Caco-2 (cell line): Measurements from ENCODE around the gene CTCF. TPM values are rescaled to one million over a fixed set of nuclear protein-coding genes. Genes with fewer than 3 reads are reported as not detected.

ENCODE experiments used
- BruUV-seq: library from RNA; stranded (reverse); fragments of 400-500 nt; replicated peaks from 2 replicates; lab custom pipeline; 2021; lab: Mats Ljungman, UMichigan
- CTCF ChIA-PET: fragments of 300-600 bp; sonication (Branson Sonifier 250); formaldehyde crosslinking; loops from one replicate; lab custom pipeline; 2022; ENCODE audit warnings: antibody characterized with exemption; lab: Charles Lee
- POLR2A ChIA-PET: fragments of 300-600 bp; sonication (Branson Sonifier 250); formaldehyde crosslinking; loops from one replicate; lab custom pipeline; 2022; ENCODE audit warnings: antibody characterized with exemption; lab: Charles Lee
- DNase-seq, 2 experiments: peaks; one replicate each; pipeline versions ENCODE4 v3.0.0 to v3.0.0-alpha.2; 2020 to 2022
- H3K27me3 ChIP-seq: replicated peaks from 2 replicates; pipeline ENCODE4 v1.6.0; 2011; ENCODE audit warnings: low read length; ENCODE audit not compliant: control insufficient read depth, insufficient read depth
- H3K36me3 ChIP-seq: 2 replicates; pipeline ENCODE4 v1.5.1; 2011; ENCODE audit warnings: low read length; ENCODE audit not compliant: control insufficient read depth, insufficient read depth
- H3K4me1 ChIP-seq: fragments of 250-450 bp; sonication (Bioruptor Pico); 2 replicates; pipeline ENCODE4 v1.5.1; 2020; ENCODE audit warnings: mild to moderate bottlenecking
- H3K4me3 ChIP-seq: 2 replicates; pipeline ENCODE4 v1.5.1; 2011; ENCODE audit warnings: low read depth, mild to moderate bottlenecking, control low read depth, low read length
- H3K9me3 ChIP-seq: fragments of 250-450 bp; sonication (Bioruptor Pico); 2 replicates; pipeline ENCODE4 v1.5.1; 2020; ENCODE audit warnings: mild to moderate bottlenecking, moderate library complexity
- H3K27ac Mint-ChIP-seq: one replicate; pipeline ENCODE4 v1.8.0; 2022; ENCODE audit warnings: mixed read lengths; ENCODE audit not compliant: unreplicated experiment
- H3K27me3 Mint-ChIP-seq: one replicate; pipeline ENCODE4 v1.8.0; 2022; ENCODE audit warnings: mixed read lengths; ENCODE audit not compliant: insufficient read depth, unreplicated experiment
- H3K36me3 Mint-ChIP-seq: one replicate; pipeline ENCODE4 v1.8.0; 2022; ENCODE audit warnings: mild to moderate bottlenecking, mixed read lengths; ENCODE audit not compliant: insufficient read depth, unreplicated experiment
- H3K4me1 Mint-ChIP-seq: one replicate; pipeline ENCODE4 v1.8.0; 2022; ENCODE audit warnings: low read depth, mixed read lengths; ENCODE audit not compliant: unreplicated experiment
- H3K4me3 Mint-ChIP-seq: one replicate; pipeline ENCODE4 v1.8.0; 2022; ENCODE audit warnings: mild to moderate bottlenecking, moderate library complexity, mixed read lengths; ENCODE audit not compliant: unreplicated experiment
- H3K9me3 Mint-ChIP-seq: one replicate; pipeline ENCODE4 v1.8.0; 2022; ENCODE audit warnings: mixed read lengths; ENCODE audit not compliant: unreplicated experiment
- CTCF ChIP-seq, 2 experiments: fragments of 200-600 bp in 1 of 2; IDR thresholded peaks; 1 replicate in 1 of 2; 2 replicates in 1 of 2; pipeline versions ENCODE4 v1.5.1 to v1.8.0; 2011 to 2022; ENCODE audit warnings: antibody characterized with exemption in 1 of 2, control low read depth in 1 of 2, inconsistent platforms in 1 of 2, low read depth in 1 of 2, low read length in 1 of 2, mild to moderate bottlenecking in 1 of 2, moderate library complexity in 1 of 2; ENCODE audit not compliant: insufficient read depth in 1 of 2, severe bottlenecking in 1 of 2, unreplicated experiment in 1 of 2
- intact Hi-C: fragments of 100-400 bp; cut with micrococcal nuclease; formaldehyde crosslinking; loops from one replicate; pipeline ENCODE4 v1.10.0; 2022; ENCODE audit not compliant: unreplicated experiment
- total RNA-seq: library from RNA; stranded (reverse); gene quantifications from 2 replicates; pipeline ENCODE4 v1.2.3, GENCODE V29; 2022

The CTCF gene
- total RNA-seq, 1 experiment from 2014 or later, result 67.8 TPM

GRCh38 chr16:67535201-67535600 lies 27.1 kb upstream of the CTCF start:
- Mint-ChIP-seq H3K27me3 (no peaks in the 10 kb centered on the region), H3K36me3 (peaks cover 42% of the 10 kb centered on the region), H3K9me3 (no peaks in the 10 kb centered on the region), H3K4me3 (peak overlapping the region; percentile 80), H3K4me1 (peaks cover 51% of the 10 kb centered on the region), H3K27ac (peak overlapping the region; percentile 39)
- Histone ChIP-seq H3K4me3 (no peak overlapping the region), H3K9me3 (no peaks in the 10 kb centered on the region), H3K4me1 (peaks cover 30% of the 10 kb centered on the region), H3K36me3 (no peaks in the 10 kb centered on the region), H3K27me3 (no peaks in the 10 kb centered on the region)
- TF ChIP-seq CTCF (IDR thresholded peaks at IDR 0.05; ENCODE audit: insufficient read depth in 1 of 2, low read depth in 1 of 2, low read length in 1 of 2, severe bottlenecking in 1 of 2, unreplicated experiment in 1 of 2), result no peak
- CTCF ChIA-PET, result interaction anchor here (0.6 to 5.7 kb wide), 4 partner anchors 12 to 29 kb away, joined by 3 to 45 read pairs (median 4); no protein-coding TSS in a partner anchor
- no TSS peak for BruUV-seq
- POLR2A ChIA-PET, result no interaction called here
- DNase-seq, result no peak
- intact Hi-C loops, result no loop called here

- H3K4me3 ChIP-seq, result peak overlapping the region; percentile 80
- H3K36me3 ChIP-seq, result peaks cover 4% of the 10 kb centered on the region; the same call in 1 of the 2 replicates
- intact Hi-C loops, result loop anchor here (1.0 kb wide), 1 partner anchor 16 kb away; no protein-coding TSS in a partner anchor
- TF ChIP-seq CTCF (IDR thresholded peaks at IDR 0.05; ENCODE audit: insufficient read depth in 1 of 2, low read depth in 1 of 2, low read length in 1 of 2, severe bottlenecking in 1 of 2, unreplicated experiment in 1 of 2), result no peak
- Mint-ChIP-seq H3K9me3 (no peaks in the 10 kb centered on the region), H3K27ac (peak overlapping the region; percentile 60), H3K36me3 (peaks cover 59% of the 10 kb centered on the region), H3K4me3 (peak overlapping the region; percentile 80), H3K27me3 (no peaks in the 10 kb centered on the region), H3K4me1 (peaks cover 41% of the 10 kb centered on the region)
- H3K9me3 ChIP-seq, result no peaks in the 10 kb centered on the region
- no peaks in the 10 kb centered on the region for H3K27me3 ChIP-seq
- peak; percentile 56 to 73 for DNase-seq
- ChIA-PET POLR2A (interaction anchor here (0.5 to 0.9 kb wide), 3 partner anchors 24 to 405 kb away, joined by 3 to 6 read pairs (median 4); no protein-coding TSS in a partner anchor), CTCF (interaction anchor here (0.7 to 5.7 kb wide), 6 partner anchors 9 to 126 kb away, joined by 3 to 45 read pairs (median 8); partner anchors contain the start of genes ATP6V0D1, CTCF and RIPOR1)
- peaks cover 22% of the 10 kb centered on the region for H3K4me1 ChIP-seq
- BruUV-seq, result no TSS peak
Measured at GRCh38 chr16:67537270-67537635, 25.1 kb upstream of the CTCF start.

GRCh38 chr16:67537636-67538591 lies 24.4 kb upstream of the CTCF start:
- H3K9me3 ChIP-seq, result no peaks in the 10 kb centered on the region
- POLR2A ChIA-PET, result interaction anchor here (0.5 to 0.9 kb wide), 3 partner anchors 24 to 404 kb away, joined by 3 to 6 read pairs (median 4); no protein-coding TSS in a partner anchor
- TF ChIP-seq CTCF (IDR thresholded peaks at IDR 0.05; ENCODE audit: insufficient read depth in 1 of 2, low read depth in 1 of 2, low read length in 1 of 2, severe bottlenecking in 1 of 2, unreplicated experiment in 1 of 2), result no peak
- intact Hi-C loops, result loop anchor here (1.0 kb wide), 1 partner anchor 17 kb away; no protein-coding TSS in a partner anchor
- CTCF ChIA-PET, result interaction anchor here (0.7 to 5.7 kb wide), 5 partner anchors 9 to 125 kb away, joined by 3 to 45 read pairs (median 13); partner anchors contain the start of genes ATP6V0D1 and CTCF
- H3K27me3 ChIP-seq, result no peaks in the 10 kb centered on the region
- peak overlapping the region; percentile 80 for H3K4me3 ChIP-seq
- H3K4me3 Mint-ChIP-seq, result peak overlapping the region; percentile 80
- peaks cover 22% of the 10 kb centered on the region for H3K4me1 ChIP-seq
- H3K9me3 Mint-ChIP-seq, result no peaks in the 10 kb centered on the region
- no TSS peak for BruUV-seq
- H3K36me3 ChIP-seq, result peaks cover 4% of the 10 kb centered on the region; the same call in 1 of the 2 replicates
- peaks cover 37% of the 10 kb centered on the region for H3K4me1 Mint-ChIP-seq
- DNase-seq, result peak; percentile 76 to 82
- no peaks in the 10 kb centered on the region for H3K27me3 Mint-ChIP-seq
- peaks cover 65% of the 10 kb centered on the region for H3K36me3 Mint-ChIP-seq
- peak overlapping the region; percentile 60 for H3K27ac Mint-ChIP-seq
